ENCODE results near the gene STXBP4.

The STXBP4 gene

DNA sequence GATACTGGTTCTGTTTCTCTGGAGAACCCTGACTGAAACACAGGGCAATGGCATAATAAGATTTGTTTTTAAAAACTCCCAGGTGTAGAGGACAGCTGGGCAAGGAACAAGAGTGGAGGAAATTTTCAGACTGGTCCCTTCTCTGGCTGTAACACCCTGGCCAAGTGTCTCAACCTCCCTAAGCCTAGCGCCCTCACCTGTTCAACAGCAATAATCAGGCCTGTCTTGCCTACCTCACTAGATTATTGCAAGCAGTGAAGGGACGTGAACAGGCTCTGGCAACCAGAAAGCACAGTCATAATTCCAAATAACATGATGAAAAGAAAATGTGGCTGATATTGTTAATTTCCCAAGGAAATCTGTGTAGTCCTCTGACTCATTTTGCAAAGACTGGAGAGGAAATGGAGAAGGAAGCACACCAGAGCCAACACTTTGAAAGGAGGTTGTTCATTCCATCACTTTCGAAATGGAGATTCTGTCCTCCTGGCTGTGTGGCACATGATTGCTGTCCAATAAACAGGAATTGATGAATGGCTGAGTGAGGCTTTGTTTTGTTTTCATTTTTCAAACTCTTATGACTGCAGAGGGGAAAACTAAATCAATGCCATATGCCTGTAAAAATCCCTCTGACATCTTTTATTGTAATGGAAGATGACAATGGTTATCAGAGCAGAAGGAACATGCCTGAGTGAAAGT, 208.7 kb downstream of the STXBP4 start:
- DNase-seq: no peak

DNA sequence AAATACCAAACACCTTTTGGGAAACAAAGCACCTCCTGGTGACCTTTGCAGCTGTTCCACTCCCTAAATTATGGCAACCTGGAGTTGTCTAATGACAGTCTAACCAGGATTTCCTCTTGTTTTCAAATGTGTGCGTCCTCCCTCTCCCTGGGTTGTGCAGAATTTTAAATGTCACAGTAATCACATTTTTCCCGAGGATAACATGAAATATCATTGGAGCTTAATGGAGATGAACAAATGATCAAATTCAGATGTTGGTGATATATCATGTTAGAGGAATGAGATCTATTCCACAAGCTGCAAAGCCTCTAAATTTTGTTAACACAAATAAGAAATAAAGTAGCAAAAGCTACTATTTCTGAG, 209.3 kb downstream of the STXBP4 start:
- DNase-seq: no peak

DNA sequence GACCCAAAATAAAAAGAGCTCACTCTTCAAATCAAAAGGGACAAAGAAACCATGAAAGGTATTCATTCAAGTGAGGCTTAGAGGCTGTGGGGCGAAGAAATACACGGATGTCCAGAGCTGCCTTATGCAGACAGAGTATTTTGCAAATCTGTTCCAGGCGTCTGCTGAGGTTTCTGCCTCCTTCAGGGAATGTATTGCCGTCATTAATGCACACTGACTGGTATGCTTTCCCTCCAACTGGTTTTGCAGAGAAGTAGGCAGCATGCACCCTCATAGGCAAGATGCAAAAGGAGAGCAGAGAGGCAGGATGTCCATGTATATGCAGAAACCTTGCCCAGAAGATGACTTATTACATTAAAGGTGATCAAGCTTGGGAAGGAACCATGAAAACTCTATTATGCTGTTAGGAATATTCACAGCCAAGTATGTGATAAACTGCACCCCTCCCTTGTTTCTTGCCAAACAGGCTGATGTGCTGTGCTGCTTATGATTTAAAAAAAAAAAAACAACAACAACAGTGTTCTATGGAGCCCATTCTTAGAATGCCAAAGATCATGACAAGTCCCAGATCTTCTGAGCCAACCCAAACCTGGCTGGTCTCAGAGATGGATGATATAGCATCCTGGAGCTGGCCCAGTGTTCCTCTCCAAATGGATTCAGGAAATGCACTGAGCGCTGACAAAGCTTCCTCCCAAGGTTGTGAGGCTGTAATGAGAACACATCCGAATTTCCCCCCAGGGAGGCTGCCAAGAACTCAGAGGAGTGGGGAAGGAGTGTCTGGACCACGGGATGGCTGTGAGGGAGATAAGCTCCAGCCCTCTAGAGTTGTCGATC, 218.6 kb downstream of the STXBP4 start:
- DNase-seq: no peak

DNA sequence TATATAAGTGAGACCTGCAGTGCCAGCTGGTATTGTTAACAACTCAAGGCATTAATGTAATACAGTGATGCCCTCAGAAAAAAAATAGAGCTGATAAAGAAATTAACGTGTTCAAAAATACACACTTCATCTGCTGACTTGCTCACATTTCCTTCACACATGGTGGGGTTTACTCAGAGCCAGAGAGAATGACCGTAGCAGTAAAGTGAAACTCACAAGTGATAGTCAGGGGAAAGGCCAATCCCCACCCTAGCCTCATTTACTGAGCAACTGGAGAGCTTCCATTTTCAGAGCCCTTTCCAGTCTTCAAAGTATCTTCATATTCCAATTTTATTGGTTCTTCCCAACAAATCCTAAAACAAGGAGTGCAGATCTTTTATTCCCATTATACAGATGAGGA, 222.2 kb downstream of the STXBP4 start:
- DNase-seq: no peak

DNA sequence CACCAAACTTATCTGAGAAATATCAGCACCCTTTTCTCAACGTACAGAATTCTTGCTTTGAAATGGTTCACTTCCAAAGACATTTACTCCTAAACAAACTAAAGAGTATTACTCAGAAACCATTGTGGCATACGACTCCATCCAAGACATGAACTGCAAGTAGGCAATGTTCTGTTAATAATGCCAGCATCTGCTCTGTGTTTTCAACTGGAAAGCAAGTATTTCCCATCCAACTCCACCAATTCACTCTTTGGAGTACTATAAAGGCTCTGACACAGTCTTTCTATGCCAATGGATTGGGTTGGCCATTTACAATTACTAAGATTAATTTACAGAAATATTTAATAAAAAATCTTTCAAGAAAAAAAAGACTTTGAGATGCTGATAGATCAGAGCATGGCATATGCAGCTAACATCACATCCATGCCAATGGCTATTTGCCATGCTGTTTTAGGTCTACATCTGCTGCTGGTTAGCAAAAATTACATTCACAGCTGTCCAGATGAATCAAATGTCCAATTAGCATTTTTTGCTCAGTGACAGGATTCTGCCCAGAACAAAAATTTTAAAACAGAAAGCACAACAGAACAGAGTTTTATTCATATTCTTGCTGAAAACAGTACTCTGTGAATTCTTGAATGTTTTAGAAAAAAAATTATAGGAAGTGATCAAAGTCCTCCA, 230.3 kb downstream of the STXBP4 start:
- DNase-seq: no peak

DNA sequence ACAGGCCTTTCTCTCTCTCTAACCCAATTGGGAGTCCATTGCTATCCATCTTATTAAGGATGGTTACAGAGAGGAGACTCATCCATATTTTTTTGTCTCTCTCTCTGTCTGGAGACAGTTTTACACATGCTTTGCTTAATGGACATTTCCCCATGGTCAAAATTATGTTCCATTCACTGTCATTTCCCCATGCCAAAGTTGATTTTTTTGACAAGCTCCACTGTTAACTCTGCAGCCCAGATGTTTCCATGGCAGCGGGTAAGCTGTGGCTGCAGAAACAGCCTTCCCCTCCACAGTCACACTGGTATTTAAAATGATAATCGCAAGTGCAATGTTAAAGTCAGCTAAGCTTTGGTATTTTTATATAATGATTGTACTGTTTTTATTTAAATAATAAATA, 232.3 kb downstream of the STXBP4 start:
- DNase-seq: no peak

DNA sequence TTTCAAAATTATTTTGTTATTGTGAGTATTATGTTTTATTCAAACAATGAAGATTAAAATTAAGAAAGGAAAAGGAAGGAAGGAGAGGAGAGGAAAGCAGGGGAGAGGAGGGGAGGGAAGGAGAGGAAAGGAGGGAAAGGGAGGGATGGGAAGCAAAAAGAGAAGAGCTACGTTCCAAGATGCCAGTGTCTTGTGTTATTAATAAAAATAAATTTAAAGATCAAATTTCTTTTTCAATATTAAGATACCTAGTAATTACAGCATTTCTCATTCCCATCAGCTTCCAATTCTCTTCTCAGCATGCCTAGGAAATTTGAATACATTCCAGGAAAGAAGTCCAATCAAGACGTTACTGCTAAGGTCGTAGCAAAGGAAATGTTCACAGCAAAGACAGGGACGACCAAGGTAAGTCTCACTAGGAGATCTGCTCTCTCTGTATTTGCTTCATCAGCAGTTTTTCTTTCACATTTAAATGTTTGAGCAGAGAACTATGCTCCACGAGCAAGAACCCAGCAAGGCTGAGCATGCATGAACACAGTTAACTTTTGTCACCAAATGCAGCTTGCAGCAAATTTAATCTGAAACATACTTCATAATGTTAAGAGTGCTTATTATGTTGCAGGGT, 232.9 kb downstream of the STXBP4 start:
- no peak for DNase-seq

DNA sequence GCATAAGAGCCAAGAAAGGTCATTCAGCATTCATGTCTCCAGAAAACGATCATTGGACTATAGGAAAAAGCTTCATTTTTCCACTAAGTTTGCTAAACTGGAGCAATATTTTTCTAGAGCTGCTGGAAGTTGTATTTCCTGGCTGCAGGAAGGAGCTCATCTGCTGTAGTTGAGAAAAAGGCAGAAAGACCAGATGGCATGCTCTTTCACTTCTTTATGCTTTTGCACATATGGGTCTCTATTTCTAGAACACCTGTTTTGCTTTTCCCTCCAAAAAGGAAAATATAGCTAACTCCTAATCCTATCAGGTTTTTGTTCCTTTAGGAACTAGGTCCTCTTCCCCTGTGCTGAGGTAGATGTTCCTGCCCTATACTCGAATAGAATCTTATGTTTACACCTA, 234.3 kb downstream of the STXBP4 start:
- DNase-seq: no peak

DNA sequence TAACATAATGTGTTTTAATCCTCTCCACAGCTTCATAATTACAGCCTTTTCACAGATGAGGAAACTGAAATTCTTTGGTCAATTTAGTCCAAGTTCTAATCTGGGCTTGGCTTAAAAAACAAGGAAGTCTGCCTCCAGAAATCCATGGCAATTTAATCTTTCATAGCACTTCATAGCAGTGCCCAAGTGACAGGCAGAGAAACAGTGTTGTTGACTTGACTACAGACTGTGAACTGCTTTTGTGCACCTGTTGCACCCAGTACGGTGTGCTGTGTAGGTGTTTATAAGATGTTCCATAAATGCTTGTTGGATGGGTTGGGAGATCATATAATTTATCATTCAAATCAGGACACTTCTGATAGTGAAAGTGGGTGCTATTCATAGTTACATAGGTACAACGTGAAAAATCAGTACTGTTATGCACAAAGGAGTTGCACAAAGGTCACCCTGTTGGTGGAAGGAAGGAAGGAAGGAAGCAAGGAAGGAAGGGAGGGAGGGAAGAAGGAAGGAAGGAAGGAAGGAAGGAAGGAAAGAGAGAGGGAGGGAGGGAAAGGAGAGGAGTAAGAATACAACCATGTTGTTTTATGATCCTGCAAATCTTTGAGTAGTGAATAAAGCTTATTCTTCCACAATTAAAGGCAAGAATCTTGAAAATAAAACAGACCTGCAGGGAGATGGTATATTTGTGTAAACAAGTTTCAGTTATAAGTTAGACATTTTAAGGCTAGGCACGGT, 239.7 kb downstream of the STXBP4 start:
- no peak for DNase-seq

DNA sequence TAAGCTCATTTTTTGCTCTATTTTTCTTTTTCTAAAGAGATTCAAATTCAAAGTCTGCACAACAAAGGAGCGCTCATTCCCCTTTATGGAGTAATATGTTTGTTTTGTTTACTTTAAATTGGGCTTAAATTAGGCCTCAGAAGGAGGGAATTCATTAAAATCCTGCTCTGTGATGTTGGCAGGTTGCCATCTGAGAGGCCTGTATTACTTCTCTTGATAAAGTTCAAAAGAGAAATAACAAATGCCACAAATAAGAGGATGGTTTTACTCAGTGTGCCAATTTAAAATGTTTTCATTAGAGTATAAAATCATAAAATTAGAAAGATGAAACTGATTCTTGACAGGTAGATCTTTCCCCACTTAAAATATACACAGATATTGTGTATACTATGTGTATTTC, 241.7 kb downstream of the STXBP4 start:
- no peak for DNase-seq

DNA sequence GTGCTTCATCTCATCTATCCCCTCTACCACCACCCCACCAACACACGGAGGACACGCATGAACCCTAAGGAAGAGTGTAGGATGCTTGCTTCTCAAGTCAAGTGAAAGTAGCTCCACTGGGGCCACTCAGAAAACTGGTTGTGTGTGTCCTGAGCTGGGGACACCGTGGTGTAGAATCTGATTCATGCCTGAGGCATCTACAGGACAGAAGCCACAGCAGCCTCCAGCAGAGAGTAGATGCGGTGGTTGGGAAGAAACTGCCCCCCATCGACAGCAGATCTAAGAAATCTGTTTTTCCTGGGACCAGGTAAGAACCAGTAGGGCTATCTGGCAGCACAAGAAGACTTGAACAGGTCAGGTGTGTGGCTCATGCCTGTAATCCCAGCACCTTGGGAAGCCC, 244.3 kb downstream of the STXBP4 start:
- no peak for DNase-seq

DNA sequence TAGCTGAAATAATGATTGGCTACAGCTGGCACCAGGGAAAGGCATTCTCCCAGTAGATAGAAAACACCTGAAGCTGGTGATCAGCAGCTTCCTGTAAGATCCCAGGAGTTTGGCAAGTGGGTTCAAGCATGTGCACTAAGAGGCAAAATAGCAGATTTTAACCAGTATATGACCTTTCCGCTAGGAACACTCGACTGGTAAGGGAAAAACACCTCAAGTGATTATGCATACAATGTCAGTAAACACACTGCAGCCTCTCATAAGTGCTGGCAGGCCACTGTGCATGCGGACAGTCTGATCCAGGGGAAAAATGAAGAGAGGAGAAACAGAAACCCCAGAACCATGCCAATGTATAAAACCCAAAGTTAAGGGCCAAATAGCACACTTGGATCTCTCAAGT, 247.1 kb downstream of the STXBP4 start:
- DNase-seq: no peak

DNA sequence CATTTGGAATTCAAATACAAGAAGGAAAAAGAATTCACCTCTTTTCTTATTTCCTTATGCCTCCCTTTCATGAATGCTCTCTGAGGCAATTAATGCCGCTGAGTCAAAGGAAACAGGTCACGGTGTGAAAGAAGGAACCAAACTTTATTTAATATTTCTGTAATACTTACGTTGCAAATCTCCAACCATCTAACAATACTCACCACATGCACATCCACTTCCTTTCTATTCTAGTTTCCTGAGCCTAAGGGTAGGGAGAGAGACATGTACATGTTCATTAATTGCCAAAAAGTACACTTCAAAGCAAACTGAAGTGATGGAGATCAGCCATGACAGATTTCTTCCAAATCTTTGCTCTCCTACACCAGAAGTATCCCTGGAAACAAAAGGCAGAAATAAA, 248.3 kb downstream of the STXBP4 start:
- no peak for DNase-seq

DNA sequence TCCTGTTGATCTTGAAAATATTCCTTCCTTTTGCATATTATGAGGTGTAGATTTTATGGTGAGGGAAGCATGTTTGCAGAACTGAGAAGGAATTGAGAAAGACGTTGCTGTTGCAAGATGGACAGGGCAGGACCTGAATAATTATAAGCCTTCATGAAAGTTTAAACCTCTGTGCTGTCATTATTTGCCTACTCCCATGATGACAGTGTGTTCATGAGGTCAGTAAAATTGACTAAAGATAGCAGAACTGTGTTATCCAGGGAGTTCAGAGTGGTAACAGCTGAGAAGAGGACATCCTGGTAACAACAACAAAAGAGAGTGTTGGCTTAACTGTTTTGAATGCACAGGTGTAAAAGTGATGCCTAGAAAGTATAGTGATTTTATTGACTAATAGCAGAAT, 250.9 kb downstream of the STXBP4 start:
- no peak for DNase-seq

DNA sequence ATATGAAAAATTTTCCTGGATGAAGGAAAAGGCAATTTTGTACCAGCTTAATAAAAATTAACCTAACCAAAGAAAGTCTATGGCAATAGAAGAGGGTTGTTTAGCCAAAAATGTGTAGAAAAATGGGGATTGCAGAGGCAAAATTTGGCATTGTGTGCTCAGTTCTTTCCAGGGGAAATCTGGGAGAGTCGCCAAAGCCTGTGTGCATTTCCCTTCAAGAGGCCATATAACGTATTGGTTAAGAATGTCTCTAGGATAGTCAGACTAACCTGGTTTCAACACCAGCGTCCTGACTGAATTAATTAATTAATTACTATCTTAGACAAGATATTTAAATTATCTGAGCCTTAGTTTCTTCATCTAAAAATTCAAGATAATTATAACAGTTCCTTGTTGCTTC, 251.4 kb downstream of the STXBP4 start:
- no peak for DNase-seq
